ENCODE measurements around the gene INHBE. TPM values are rescaled to one million over a fixed set of nuclear protein-coding genes. Genes with fewer than 3 reads are reported as not detected.
"Not testable (repeated sequence)": the region's sequence is repeated elsewhere in the genome, so short reads cannot be mapped to it uniquely, and the experiment has no call there.

The INHBE gene
- total RNA-seq, 1 experiment from 2014 or later: 32.9 TPM

DNA sequence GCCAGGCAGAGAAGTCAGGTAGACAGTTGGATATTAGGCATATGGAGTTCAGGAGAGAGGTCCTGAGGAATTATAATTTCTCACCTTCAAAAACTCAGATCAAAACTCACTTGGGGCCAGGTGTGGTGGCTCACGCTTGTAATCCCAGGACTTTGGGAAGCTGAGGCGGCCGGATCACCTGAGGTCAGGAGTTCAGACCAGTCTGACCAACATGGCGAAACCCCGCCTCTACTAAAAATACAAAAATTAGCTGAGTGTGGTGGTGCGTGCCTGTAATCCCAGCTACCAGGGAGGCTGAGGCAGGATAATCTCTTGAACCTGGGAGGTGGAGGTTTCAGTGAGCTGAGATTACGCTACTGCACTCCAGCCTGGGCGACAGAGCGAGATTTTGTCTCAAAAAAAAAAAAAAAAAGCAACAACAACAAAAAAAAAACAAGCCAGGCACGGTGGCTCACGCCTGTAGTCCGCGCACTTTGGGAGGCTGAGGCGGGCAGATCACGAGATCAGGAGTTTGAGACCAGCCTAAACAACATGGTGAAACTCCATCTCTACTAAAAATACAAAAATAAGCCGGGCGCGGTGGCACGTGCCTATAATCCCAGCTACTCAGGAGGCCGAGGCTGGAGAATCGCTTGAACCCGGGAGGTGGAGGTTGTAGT is 47.3 kb downstream of the INHBE start:
- H3K4me3 ChIP-seq; H3K9me3 ChIP-seq (replicated peaks); DNase-seq; H3K27me3 ChIP-seq; H3K4me1 ChIP-seq; H3K27ac ChIP-seq: not testable (repeated sequence)
- H3K36me3 ChIP-seq: peaks cover 89% of the 10 kb centered on the region

DNA sequence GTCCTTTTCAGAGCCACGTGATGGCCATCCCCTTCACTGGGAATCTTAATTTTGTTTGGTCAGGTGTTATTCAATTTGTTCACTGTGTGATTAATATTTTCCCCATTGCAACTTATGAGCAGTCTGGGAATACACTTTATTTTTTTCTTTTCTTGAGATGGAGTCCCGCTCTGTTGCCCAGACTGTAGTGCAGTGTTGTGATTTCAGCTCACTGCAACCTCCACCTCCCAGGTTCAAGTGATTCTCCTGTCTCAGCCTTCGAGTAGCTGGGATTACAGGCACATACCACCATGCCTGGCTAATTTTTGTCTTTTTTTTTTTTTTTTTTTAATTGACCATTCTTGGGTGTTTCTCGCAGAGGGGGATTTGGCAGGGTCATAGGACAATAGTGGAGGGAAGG is 51.4 kb downstream of the INHBE start:
- not testable (repeated sequence) for H3K4me1 ChIP-seq; H3K9me3 ChIP-seq (replicated peaks); DNase-seq; H3K27me3 ChIP-seq; H3K4me3 ChIP-seq; H3K27ac ChIP-seq
- H3K36me3 ChIP-seq: peaks cover 80% of the 10 kb centered on the region

Other genes with a start within 250 kb of the INHBE start
- gene NXPH4, start 238.5 kb upstream of the INHBE start, total RNA-seq (2014; rRNA removed; shearing (Covaris generic)): 91.1 and 92.7 TPM in 2 replicates
- 1,504 and 1,712 TPM in 2 replicates for gene SHMT2, start 225.6 kb upstream of the INHBE start, total RNA-seq (2014; rRNA removed; shearing (Covaris generic))
- 1,199 and 1,339 TPM in 2 replicates for gene STAC3, start 204.1 kb upstream of the INHBE start, total RNA-seq (2014; rRNA removed; shearing (Covaris generic))
- 17.0 and 18.6 TPM in 2 replicates for gene R3HDM2, start 24.3 kb upstream of the INHBE start, total RNA-seq (2014; rRNA removed; shearing (Covaris generic))
- 0.28 and 0.41 TPM in 2 replicates for gene INHBC, start 20.5 kb upstream of the INHBE start, total RNA-seq (2014; rRNA removed; shearing (Covaris generic))
- 171 and 174 TPM in 2 replicates for gene GLI1, start 4.5 kb downstream of the INHBE start, total RNA-seq (2014; rRNA removed; shearing (Covaris generic))
- 5.7 and 9.3 TPM in 2 replicates for gene ARHGAP9, start 24.6 kb downstream of the INHBE start, total RNA-seq (2014; rRNA removed; shearing (Covaris generic))
- gene MARS1, start 32.8 kb downstream of the INHBE start, total RNA-seq (2014; rRNA removed; shearing (Covaris generic)): 690 and 839 TPM in 2 replicates
- 68.0 and 91.1 TPM in 2 replicates for gene DDIT3, start 65.2 kb downstream of the INHBE start, total RNA-seq (2014; rRNA removed; shearing (Covaris generic))
- 60.0 and 60.1 TPM in 2 replicates for gene MBD6, start 67.5 kb downstream of the INHBE start, total RNA-seq (2014; rRNA removed; shearing (Covaris generic))
- 63.5 and 83.3 TPM in 2 replicates for gene DCTN2, start 91.9 kb downstream of the INHBE start, total RNA-seq (2014; rRNA removed; shearing (Covaris generic))
- 0.41 and 0.47 TPM in 2 replicates for gene KIF5A, start 94.7 kb downstream of the INHBE start, total RNA-seq (2014; rRNA removed; shearing (Covaris generic))
- 170 and 171 TPM in 2 replicates for gene PIP4K2C, start 135.9 kb downstream of the INHBE start, total RNA-seq (2014; rRNA removed; shearing (Covaris generic))
- gene DTX3, start 149.5 kb downstream of the INHBE start, total RNA-seq (2014; rRNA removed; shearing (Covaris generic)): 157 and 192 TPM in 2 replicates
- 234 and 262 TPM in 2 replicates for gene ARHGEF25, start 156.1 kb downstream of the INHBE start, total RNA-seq (2014; rRNA removed; shearing (Covaris generic))
- 82.7 and 104 TPM in 2 replicates for gene B4GALNT1, start 177.9 kb downstream of the INHBE start, total RNA-seq (2014; rRNA removed; shearing (Covaris generic))
- gene OS9, start 238.8 kb downstream of the INHBE start, total RNA-seq (2014; rRNA removed; shearing (Covaris generic)): 1,587 and 1,701 TPM in 2 replicates